Hepatocyte (in vitro differentiated cells): ENCODE measurements around the gene AOPEP. TPM values are rescaled to one million over a fixed set of nuclear protein-coding genes. Genes with fewer than 3 reads are reported as not detected.
"Not testable (repeated sequence)": the region's sequence is repeated elsewhere in the genome, so short reads cannot be mapped to it uniquely, and the experiment has no call there.

ENCODE experiments used
- DNase-seq: peaks from one replicate; pipeline ENCODE4 v3.0.0-alpha.2; 2016; ENCODE audit warnings: low spot score
- H2AFZ ChIP-seq: fragments of 200-600 bp; sonication (generic); 2 replicates; pipeline ENCODE4 v1.6.0; 2016; ENCODE audit warnings: antibody characterized with exemption, mild to moderate bottlenecking
- H3K27ac ChIP-seq: fragments of 200-600 bp; sonication (generic); 2 replicates; pipeline ENCODE4 v1.5.1; 2016; ENCODE audit warnings: mild to moderate bottlenecking
- H3K27me3 ChIP-seq: fragments of 200-600 bp; sonication (generic); 2 replicates; pipeline ENCODE4 v1.6.1; 2016
- H3K36me3 ChIP-seq: fragments of 200-600 bp; sonication (generic); replicated peaks from 2 replicates; pipeline ENCODE4 v1.5.1; 2016; ENCODE audit warnings: low read depth; ENCODE audit not compliant: insufficient read depth
- H3K4me1 ChIP-seq: fragments of 200-600 bp; sonication (generic); 2 replicates; pipeline ENCODE4 v1.5.1; 2016; ENCODE audit warnings: mild to moderate bottlenecking, moderate library complexity; ENCODE audit not compliant: insufficient read depth
- H3K4me2 ChIP-seq: fragments of 200-600 bp; sonication (generic); 2 replicates; pipeline ENCODE4 v1.6.0; 2016
- H3K4me3 ChIP-seq: fragments of 200-600 bp; sonication (generic); 2 replicates; pipeline ENCODE4 v1.5.1; 2016; ENCODE audit warnings: mild to moderate bottlenecking
- H3K79me2 ChIP-seq: fragments of 200-600 bp; sonication (generic); 2 replicates; pipeline ENCODE4 v1.6.0; 2017; ENCODE audit warnings: mild to moderate bottlenecking
- H3K9me2 ChIP-seq: fragments of 200-600 bp; sonication (generic); replicated peaks from 2 replicates; pipeline ENCODE4 v1.6.0; 2017; ENCODE audit warnings: mild to moderate bottlenecking; ENCODE audit not compliant: insufficient read depth
- H3K9me3 ChIP-seq: fragments of 200-600 bp; sonication (generic); 2 replicates; pipeline ENCODE4 v1.5.1; 2016; ENCODE audit warnings: low read depth, mild to moderate bottlenecking
- H4K20me1 ChIP-seq: fragments of 200-600 bp; sonication (generic); 2 replicates; pipeline ENCODE4 v1.6.0; 2016; ENCODE audit warnings: mild to moderate bottlenecking; ENCODE audit not compliant: insufficient read depth, poor library complexity, severe bottlenecking
- EZH2 ChIP-seq: fragments of 200-600 bp; sonication (generic); IDR thresholded peaks from 2 replicates; pipeline ENCODE4 v1.6.1; 2016; ENCODE audit warnings: antibody characterized with exemption, mild to moderate bottlenecking, borderline replicate concordance
- EZH2phosphoT487 ChIP-seq: fragments of 200-600 bp; sonication (generic); IDR thresholded peaks from one replicate; pipeline ENCODE4 v1.6.1; 2018; ENCODE audit warnings: antibody characterized with exemption, mild to moderate bottlenecking, low read depth, moderate library complexity; ENCODE audit not compliant: unreplicated experiment, severe bottlenecking
- WGBS: methylation state at CpG from one replicate; pipeline ENCODE4 v1.1.6; 2016; ENCODE audit warnings: low lambda C conversion rate; ENCODE audit errors: missing lambda C conversion rate; 5-methylcytosine and 5-hydroxymethylcytosine counted together
- polyA plus RNA-seq: library from polyadenylated mRNA; unstranded; fragments of >200 nt; fragmentation: Nextera tagmentation; extraction: Ambion mirVana; gene quantifications from 2 replicates; pipeline ENCODE4 v1.2.1, GENCODE V29; 2016
- total RNA-seq: library from RNA; depleted of rRNA; stranded (reverse); fragments of >200 nt; gene quantifications from 2 replicates; pipeline ENCODE4 v1.2.3, GENCODE V29; 2014
- TF ChIP-seq, protein P1 (sequence below): fragments of 200-600 bp; sonication (generic); IDR thresholded peaks from 2 replicates; pipeline ENCODE4 v1.5.1; 2016; ENCODE audit warnings: antibody characterized with exemption, mild to moderate bottlenecking; ENCODE audit not compliant: poor library complexity

Gene AOPEP
- total and polyA plus RNA-seq, 2 experiments from 2014 or later = 82.8 to 101 TPM

DNA sequence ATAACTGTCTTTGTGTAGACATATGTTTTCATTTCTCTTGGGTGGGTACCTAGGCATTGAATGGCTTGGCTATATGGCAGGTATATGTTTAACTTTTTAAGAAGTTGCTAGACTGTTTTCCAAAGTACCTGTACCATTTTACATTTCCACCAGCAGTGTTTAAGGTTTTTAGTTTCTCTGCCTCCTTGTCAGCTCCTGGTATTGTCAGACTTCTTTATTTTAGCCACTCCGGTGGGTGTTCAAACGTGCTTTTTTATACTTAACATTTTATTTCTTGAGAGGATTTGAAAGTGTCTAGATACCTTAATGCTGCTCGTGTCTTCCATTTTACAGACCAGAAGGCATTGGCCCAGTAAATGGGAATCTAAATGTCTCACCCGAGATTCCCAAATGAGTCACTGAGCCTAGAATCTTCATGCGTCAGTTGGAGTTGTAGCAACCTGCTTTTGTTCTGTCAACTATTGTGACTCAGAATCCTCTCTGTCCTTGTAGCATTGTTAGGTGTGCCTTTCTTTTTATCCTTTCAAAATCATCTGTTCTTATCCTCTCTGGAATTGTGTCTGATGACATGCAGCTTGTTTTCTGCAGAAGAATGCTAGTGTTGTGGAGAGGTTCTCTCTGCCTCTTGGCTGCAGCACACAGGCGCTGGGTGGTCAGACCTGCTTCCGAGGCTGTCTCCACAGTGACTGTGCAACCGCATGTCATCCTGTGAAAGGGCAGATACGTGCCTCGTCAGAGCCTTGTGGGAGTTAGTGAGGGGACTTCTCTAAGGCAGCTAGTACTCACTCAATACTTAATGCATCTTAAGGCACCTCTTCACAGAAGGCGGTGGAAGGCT, 291.8 kb downstream of the AOPEP start:
- TF ChIP-seq EZH2phosphoT487 = no peak
- TF ChIP-seq, protein P1, sequence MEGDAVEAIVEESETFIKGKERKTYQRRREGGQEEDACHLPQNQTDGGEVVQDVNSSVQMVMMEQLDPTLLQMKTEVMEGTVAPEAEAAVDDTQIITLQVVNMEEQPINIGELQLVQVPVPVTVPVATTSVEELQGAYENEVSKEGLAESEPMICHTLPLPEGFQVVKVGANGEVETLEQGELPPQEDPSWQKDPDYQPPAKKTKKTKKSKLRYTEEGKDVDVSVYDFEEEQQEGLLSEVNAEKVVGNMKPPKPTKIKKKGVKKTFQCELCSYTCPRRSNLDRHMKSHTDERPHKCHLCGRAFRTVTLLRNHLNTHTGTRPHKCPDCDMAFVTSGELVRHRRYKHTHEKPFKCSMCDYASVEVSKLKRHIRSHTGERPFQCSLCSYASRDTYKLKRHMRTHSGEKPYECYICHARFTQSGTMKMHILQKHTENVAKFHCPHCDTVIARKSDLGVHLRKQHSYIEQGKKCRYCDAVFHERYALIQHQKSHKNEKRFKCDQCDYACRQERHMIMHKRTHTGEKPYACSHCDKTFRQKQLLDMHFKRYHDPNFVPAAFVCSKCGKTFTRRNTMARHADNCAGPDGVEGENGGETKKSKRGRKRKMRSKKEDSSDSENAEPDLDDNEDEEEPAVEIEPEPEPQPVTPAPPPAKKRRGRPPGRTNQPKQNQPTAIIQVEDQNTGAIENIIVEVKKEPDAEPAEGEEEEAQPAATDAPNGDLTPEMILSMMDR = no peak
- no peak for TF ChIP-seq EZH2
- 54% methylated on average over 11 of the region's 11 CpGs for WGBS
- Histone ChIP-seq H3K27me3 (no peaks in the 10 kb centered on the region), H3K79me2 (peaks cover 100% of the 10 kb centered on the region), H3K4me2 (peak overlapping the region; percentile 47), H4K20me1 (peaks cover 9% of the 10 kb centered on the region), H3K9me3 (no peaks in the 10 kb centered on the region), H3K4me1 (peaks cover 28% of the 10 kb centered on the region), H2AFZ (no peak overlapping the region), H3K36me3 (no peaks in the 10 kb centered on the region), H3K27ac (peak overlapping the region; percentile 69), H3K4me3 (no peak overlapping the region), H3K9me2 (no peaks in the 10 kb centered on the region)
- DNase-seq = no peak

DNA sequence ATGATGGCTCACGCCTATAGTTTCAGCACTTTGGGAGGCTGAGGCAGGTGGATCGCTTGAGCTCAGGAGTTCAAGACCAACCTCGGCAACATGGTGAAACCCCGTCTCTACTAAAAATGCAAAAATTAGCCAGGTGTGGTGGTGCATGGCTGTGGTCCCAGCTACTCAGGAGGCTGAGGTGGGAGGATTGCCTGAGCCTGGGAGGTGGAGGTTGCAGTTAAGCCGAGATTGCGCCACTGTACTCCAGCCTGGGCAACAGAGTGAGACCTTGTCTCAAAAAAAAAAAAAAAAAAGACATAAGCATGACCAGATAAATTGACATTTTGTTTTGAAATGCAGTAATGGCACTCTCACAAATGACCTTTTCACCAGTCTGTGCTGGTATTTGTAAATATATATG, 294.1 kb downstream of the AOPEP start:
- peaks cover 51% of the 10 kb centered on the region for H3K4me1 ChIP-seq
- peaks cover 100% of the 10 kb centered on the region for H3K79me2 ChIP-seq

DNA sequence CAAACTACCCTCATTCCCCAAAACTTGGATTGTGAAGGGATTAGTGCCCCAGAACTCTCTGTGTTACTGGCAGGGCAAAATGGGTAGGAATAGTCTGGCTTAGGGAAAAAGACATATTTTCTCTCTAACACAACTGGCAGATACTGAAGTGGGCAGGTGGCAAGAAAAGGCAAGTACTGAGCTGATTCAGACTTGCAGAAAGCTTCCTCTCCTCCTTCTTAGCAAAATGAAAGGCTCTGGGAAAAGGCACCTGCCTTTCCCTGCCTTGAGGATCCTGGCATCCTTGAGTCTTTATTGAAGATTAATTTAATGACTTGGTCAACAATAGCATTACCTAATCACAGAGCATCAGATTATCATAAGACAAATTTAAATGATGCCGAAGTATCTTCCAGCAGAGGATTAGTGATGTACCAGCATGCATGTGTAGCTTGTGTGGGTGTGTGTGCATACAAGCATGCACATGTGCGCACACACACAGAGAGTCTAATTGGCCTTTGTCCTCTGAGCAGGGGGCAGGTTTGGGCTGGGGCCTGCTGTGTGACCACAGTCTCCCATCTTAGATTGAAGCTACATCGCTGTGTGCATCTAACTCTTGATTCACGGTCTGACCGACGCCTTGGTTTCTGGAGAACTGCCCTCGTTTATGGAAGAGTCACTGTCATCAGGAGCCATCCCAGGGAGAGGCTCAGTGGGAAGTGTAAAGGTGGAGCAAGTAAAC, 294.8 kb downstream of the AOPEP start:
- Histone ChIP-seq H3K36me3 (no peaks in the 10 kb centered on the region), H3K27me3 (no peaks in the 10 kb centered on the region), H3K4me1 (peaks cover 56% of the 10 kb centered on the region), H3K4me2 (no peak overlapping the region), H3K79me2 (peaks cover 97% of the 10 kb centered on the region), H4K20me1 (peaks cover 13% of the 10 kb centered on the region), H3K4me3 (no peak overlapping the region), H3K9me3 (no peaks in the 10 kb centered on the region), H2AFZ (no peak overlapping the region), H3K9me2 (no peaks in the 10 kb centered on the region), H3K27ac (peak overlapping the region; percentile 86)
- WGBS = 95% methylated on average over 7 of the region's 7 CpGs
- DNase-seq = no peak
- TF ChIP-seq EZH2 (no peak), EZH2phosphoT487 (no peak)
- TF ChIP-seq, protein P1 = no peak

More for the DNA sequence above, 294.1 kb downstream of the AOPEP start:
- H3K9me2 ChIP-seq, H3K36me3 ChIP-seq, H3K27ac ChIP-seq, H2AFZ ChIP-seq, H3K4me2 ChIP-seq, DNase-seq, H3K4me3 ChIP-seq, H3K27me3 ChIP-seq, H3K9me3 ChIP-seq: not testable (repeated sequence)
- H4K20me1 ChIP-seq = peaks cover 13% of the 10 kb centered on the region
- 98% methylated on average over 4 of the region's 6 CpGs for WGBS

DNA sequence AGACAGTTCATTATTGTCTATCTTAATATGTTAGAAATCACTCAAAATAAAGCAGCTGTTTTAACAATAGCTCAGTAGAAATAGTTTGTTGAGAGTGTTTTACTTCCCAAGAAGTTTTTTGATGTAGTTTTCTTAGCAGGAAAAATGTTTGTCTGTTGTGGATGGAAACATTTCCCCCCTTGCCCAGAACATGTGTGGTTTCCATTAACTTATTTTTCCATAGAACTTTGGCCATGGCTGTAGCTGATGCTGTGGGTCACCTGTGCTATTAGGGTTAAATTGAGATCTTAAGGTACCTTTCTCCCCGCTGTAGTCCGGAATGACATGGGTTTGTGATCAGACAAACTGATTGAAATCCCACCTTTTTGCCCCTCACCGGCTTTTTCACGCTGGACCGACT, 296.2 kb downstream of the AOPEP start:
- TF ChIP-seq, protein P1 = no peak
- TF ChIP-seq EZH2 (no peak), EZH2phosphoT487 (no peak)
- Histone ChIP-seq H3K27me3 (no peaks in the 10 kb centered on the region), H3K4me1 (peaks cover 57% of the 10 kb centered on the region), H3K36me3 (no peaks in the 10 kb centered on the region), H3K9me2 (no peaks in the 10 kb centered on the region), H3K27ac (peak overlapping the region; percentile 86), H3K9me3 (no peaks in the 10 kb centered on the region), H3K4me3 (no peak overlapping the region), H3K79me2 (peaks cover 97% of the 10 kb centered on the region), H3K4me2 (peak overlapping the region; percentile 22), H4K20me1 (peaks cover 13% of the 10 kb centered on the region), H2AFZ (no peak overlapping the region)
- 84% methylated on average over 5 of the region's 5 CpGs for WGBS
- DNase-seq = no peak
